Neural progenitor cell (in vitro differentiated cells): ENCODE data around the gene ZFHX3. TPM values are rescaled to one million over a fixed set of nuclear protein-coding genes. Genes with fewer than 3 reads are reported as not detected.
A peak's percentile ranks its signal among the peaks of the same experiment; 100 is the strongest.

Experiments
- DNase-seq: peaks from one replicate; pipeline ENCODE4 v3.0.0-alpha.2; 2016; ENCODE audit warnings: low spot score
- H2AFZ ChIP-seq: fragments of 200-600 bp; sonication (generic); replicated peaks from 2 replicates; pipeline ENCODE4 v1.6.1; 2016; ENCODE audit warnings: antibody characterized with exemption
- H3F3A ChIP-seq: fragments of 200-600 bp; sonication (generic); 2 replicates; pipeline ENCODE4 v1.6.1; 2016; ENCODE audit warnings: antibody characterized with exemption, low read depth
- H3K27ac ChIP-seq: fragments of 200-600 bp; sonication (generic); 2 replicates; pipeline ENCODE4 v1.5.1; 2016; ENCODE audit warnings: mild to moderate bottlenecking
- H3K27me3 ChIP-seq: fragments of 200-600 bp; sonication (generic); 2 replicates; pipeline ENCODE4 v1.6.1; 2016; ENCODE audit warnings: mild to moderate bottlenecking, moderate library complexity
- H3K36me3 ChIP-seq: fragments of 200-600 bp; sonication (generic); 2 replicates; pipeline ENCODE4 v1.5.1; 2016
- H3K4me1 ChIP-seq: fragments of 200-600 bp; sonication (generic); 2 replicates; pipeline ENCODE4 v1.6.1; 2016; ENCODE audit warnings: mixed run types
- H3K4me2 ChIP-seq: fragments of 200-600 bp; sonication (generic); 2 replicates; pipeline ENCODE4 v1.6.1; 2016
- H3K4me3 ChIP-seq: fragments of 200-600 bp; sonication (generic); 2 replicates; pipeline ENCODE4 v1.5.1; 2016
- H3K79me2 ChIP-seq: fragments of 200-600 bp; sonication (generic); 2 replicates; pipeline ENCODE4 v1.6.1; 2016; ENCODE audit warnings: low read depth
- H3K9ac ChIP-seq: fragments of 200-600 bp; sonication (generic); 2 replicates; pipeline ENCODE4 v1.6.1; 2016
- H3K9me3 ChIP-seq: fragments of 200-600 bp; sonication (generic); 2 replicates; pipeline ENCODE4 v1.5.1; 2016; ENCODE audit warnings: low read depth
- H4K20me1 ChIP-seq: fragments of 200-600 bp; sonication (generic); 2 replicates; pipeline ENCODE4 v1.6.1; 2016; ENCODE audit warnings: low read depth
- H3K27ac Mint-ChIP-seq: 3 replicates; pipeline ENCODE4 v1.8.0; 2021; ENCODE audit warnings: mixed read lengths
- H3K27me3 Mint-ChIP-seq: 2 replicates; pipeline ENCODE4 v1.8.0; 2022; ENCODE audit warnings: low read depth, mild to moderate bottlenecking, inconsistent platforms, moderate library complexity, mixed read lengths; ENCODE audit not compliant: insufficient read depth
- H3K36me3 Mint-ChIP-seq: 3 replicates; pipeline ENCODE4 v1.8.0; 2021; ENCODE audit warnings: mixed read lengths
- H3K4me1 Mint-ChIP-seq: 3 replicates; pipeline ENCODE4 v1.8.0; 2021; ENCODE audit warnings: mixed read lengths
- H3K4me3 Mint-ChIP-seq: 3 replicates; pipeline ENCODE4 v1.8.0; 2021; ENCODE audit warnings: mild to moderate bottlenecking, moderate library complexity, mixed read lengths
- H3K9me3 Mint-ChIP-seq: 3 replicates; pipeline ENCODE4 v1.8.0; 2020; ENCODE audit warnings: mixed read lengths
- EZH2 ChIP-seq: fragments of 200-600 bp; sonication (generic); IDR thresholded peaks from 2 replicates; pipeline ENCODE4 v1.6.1; 2017; ENCODE audit warnings: antibody characterized with exemption, mild to moderate bottlenecking, moderate library complexity
- EZH2phosphoT487 ChIP-seq: fragments of 200-600 bp; sonication (generic); IDR thresholded peaks from 2 replicates; pipeline ENCODE4 v1.6.1; 2017; ENCODE audit warnings: antibody characterized with exemption
- total RNA-seq: library from RNA; depleted of rRNA; stranded (reverse); fragments of >200 nt; gene quantifications from 2 replicates; pipeline ENCODE4 v1.2.3, GENCODE V29; 2015; ENCODE audit warnings: low replicate concordance
- TF ChIP-seq, protein P1 (sequence below): fragments of 200-600 bp; sonication (generic); IDR thresholded peaks from 2 replicates; pipeline ENCODE4 v1.5.1; 2017; ENCODE audit warnings: antibody characterized with exemption, mild to moderate bottlenecking

Gene ZFHX3
- total RNA-seq, 1 donor from 2014 or later, result 2.4 TPM

DNA sequence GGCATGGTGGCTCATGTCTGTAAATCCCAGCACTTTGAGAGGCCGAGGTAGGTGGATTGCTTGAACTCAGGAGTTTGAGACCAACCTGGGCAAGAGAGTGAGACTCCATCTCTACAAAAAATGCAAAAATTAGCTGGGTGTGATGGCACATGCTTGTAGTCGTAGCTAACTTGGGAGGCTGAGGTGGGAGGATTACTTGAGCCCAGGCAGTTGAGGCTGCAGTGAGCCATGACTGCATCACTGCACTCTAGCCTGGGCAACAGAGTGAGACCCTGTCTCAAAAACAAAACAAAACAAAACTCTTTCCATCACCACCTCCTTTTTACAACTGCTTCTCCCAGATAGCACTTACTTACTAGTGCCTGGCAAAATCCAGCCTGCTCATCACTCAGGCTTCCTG is 214.0 kb downstream of the ZFHX3 start:
- peaks cover 5% of the 10 kb centered on the region for H3K27me3 Mint-ChIP-seq
- H3K9me3 Mint-ChIP-seq, result no peaks in the 10 kb centered on the region
- no peak overlapping the region for H2AFZ ChIP-seq
- DNase-seq, result no peak
- no peak overlapping the region for H3K4me3 Mint-ChIP-seq
- no peaks in the 10 kb centered on the region for H3F3A ChIP-seq
- no peaks in the 10 kb centered on the region for H3K79me2 ChIP-seq
- H3K36me3 ChIP-seq, result no peaks in the 10 kb centered on the region
- peaks cover 13% of the 10 kb centered on the region for H3K4me1 ChIP-seq
- no peak overlapping the region for H3K27ac ChIP-seq
- no peak overlapping the region for H3K9ac ChIP-seq
- H3K4me1 Mint-ChIP-seq, result peaks cover 62% of the 10 kb centered on the region
- H3K4me2 ChIP-seq, result no peak overlapping the region
- TF ChIP-seq, protein P1, sequence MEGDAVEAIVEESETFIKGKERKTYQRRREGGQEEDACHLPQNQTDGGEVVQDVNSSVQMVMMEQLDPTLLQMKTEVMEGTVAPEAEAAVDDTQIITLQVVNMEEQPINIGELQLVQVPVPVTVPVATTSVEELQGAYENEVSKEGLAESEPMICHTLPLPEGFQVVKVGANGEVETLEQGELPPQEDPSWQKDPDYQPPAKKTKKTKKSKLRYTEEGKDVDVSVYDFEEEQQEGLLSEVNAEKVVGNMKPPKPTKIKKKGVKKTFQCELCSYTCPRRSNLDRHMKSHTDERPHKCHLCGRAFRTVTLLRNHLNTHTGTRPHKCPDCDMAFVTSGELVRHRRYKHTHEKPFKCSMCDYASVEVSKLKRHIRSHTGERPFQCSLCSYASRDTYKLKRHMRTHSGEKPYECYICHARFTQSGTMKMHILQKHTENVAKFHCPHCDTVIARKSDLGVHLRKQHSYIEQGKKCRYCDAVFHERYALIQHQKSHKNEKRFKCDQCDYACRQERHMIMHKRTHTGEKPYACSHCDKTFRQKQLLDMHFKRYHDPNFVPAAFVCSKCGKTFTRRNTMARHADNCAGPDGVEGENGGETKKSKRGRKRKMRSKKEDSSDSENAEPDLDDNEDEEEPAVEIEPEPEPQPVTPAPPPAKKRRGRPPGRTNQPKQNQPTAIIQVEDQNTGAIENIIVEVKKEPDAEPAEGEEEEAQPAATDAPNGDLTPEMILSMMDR, result no peak
- TF ChIP-seq EZH2, result no peak
- TF ChIP-seq EZH2phosphoT487, result no peak
- H3K4me3 ChIP-seq, result no peak overlapping the region
- peaks cover 5% of the 10 kb centered on the region for H3K36me3 Mint-ChIP-seq
- no peaks in the 10 kb centered on the region for H3K9me3 ChIP-seq
- H4K20me1 ChIP-seq, result no peaks in the 10 kb centered on the region
- no peaks in the 10 kb centered on the region for H3K27me3 ChIP-seq
- no peak overlapping the region for H3K27ac Mint-ChIP-seq

DNA sequence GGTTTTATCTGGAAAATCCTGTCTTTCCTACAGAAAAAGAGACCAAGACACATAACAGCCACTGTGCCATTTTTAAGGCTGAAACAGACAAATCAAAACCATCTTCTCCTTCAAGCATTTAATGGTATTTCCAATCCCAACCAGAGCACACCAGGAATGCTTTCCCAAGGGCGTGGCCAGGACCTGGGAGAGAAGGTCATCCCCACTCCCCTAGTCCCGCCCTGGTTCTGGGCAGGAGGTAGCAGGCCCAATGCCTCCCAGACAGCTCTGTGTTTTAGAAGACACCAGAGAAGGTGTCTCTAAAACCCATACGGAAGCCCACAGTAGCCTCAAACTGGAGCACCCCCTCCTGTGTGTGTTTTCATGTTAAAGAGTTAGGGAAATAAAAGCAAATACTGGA is 214.4 kb downstream of the ZFHX3 start:
- H3K4me3 Mint-ChIP-seq, result no peak overlapping the region
- Histone ChIP-seq H3K27ac (no peak overlapping the region), H3K9me3 (no peaks in the 10 kb centered on the region), H3K4me1 (peaks cover 8% of the 10 kb centered on the region), H3K27me3 (no peaks in the 10 kb centered on the region), H3K36me3 (no peaks in the 10 kb centered on the region), H3K4me3 (no peak overlapping the region), H3K9ac (no peak overlapping the region), H3F3A (no peaks in the 10 kb centered on the region), H3K79me2 (no peaks in the 10 kb centered on the region), H4K20me1 (no peaks in the 10 kb centered on the region), H2AFZ (no peak overlapping the region), H3K4me2 (no peak overlapping the region)
- peaks cover 5% of the 10 kb centered on the region for H3K27me3 Mint-ChIP-seq
- H3K36me3 Mint-ChIP-seq, result peaks cover 5% of the 10 kb centered on the region
- H3K27ac Mint-ChIP-seq, result no peak overlapping the region
- H3K9me3 Mint-ChIP-seq, result no peaks in the 10 kb centered on the region
- DNase-seq, result no peak
- peaks cover 57% of the 10 kb centered on the region for H3K4me1 Mint-ChIP-seq
- TF ChIP-seq EZH2, result no peak
- TF ChIP-seq, protein P1, result no peak
- TF ChIP-seq EZH2phosphoT487, result no peak

DNA sequence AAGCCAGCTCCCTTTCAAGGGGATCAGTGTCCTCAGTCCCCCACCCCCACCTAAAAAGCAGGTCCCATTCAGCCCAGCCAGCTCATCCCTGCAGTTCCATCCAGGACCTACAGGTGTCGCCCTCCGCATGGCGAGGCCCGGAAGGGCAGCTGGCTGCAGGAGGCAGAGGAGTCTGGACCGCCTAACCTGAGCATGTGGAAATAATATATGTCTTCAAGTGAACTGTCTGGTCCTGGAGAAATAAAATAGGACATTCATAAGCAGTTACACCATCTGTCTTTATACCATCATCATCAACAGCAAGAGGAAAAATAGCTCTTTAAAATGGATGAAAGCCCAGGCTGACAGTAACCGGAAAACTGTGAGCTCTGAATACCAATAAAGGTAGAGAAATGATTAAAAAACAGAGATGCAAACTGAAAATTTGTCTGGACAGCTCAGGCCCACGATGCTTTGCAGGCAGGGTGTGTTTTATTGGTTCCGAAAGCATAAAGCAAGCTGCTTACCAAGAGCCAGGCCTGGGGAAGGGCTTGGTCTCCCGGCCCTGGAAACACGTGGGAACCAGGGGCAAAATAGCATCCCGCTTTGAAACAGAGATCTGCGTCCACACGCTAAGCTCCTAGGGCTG is 215.2 kb downstream of the ZFHX3 start:
- Histone ChIP-seq H3K4me3 (no peak overlapping the region), H3K4me2 (no peak overlapping the region), H3F3A (no peaks in the 10 kb centered on the region), H3K4me1 (peaks cover 3% of the 10 kb centered on the region), H2AFZ (no peak overlapping the region), H4K20me1 (no peaks in the 10 kb centered on the region), H3K79me2 (no peaks in the 10 kb centered on the region), H3K9me3 (no peaks in the 10 kb centered on the region), H3K27ac (no peak overlapping the region), H3K36me3 (no peaks in the 10 kb centered on the region), H3K9ac (no peak overlapping the region), H3K27me3 (no peaks in the 10 kb centered on the region)
- H3K4me1 Mint-ChIP-seq, result peaks cover 51% of the 10 kb centered on the region
- peak; percentile 82 for DNase-seq
- H3K9me3 Mint-ChIP-seq, result no peaks in the 10 kb centered on the region
- H3K4me3 Mint-ChIP-seq, result no peak overlapping the region
- H3K27me3 Mint-ChIP-seq, result peaks cover 5% of the 10 kb centered on the region
- no peak overlapping the region for H3K27ac Mint-ChIP-seq
- TF ChIP-seq, protein P1, result peak; percentile 100
- no peak for TF ChIP-seq EZH2phosphoT487
- peaks cover 10% of the 10 kb centered on the region for H3K36me3 Mint-ChIP-seq
